T1000 (cell line): ENCODE results near the gene CTRL.
"Not testable (repeated sequence)": the region's sequence is repeated elsewhere in the genome, so short reads cannot be mapped to it uniquely, and the experiment has no call there.

Experiments
- DNase-seq: peaks from one replicate; lab custom pipeline; 2025; ENCODE audit warnings: mixed read lengths; lab: John Stamatoyannopoulos, UW

The CTRL gene

GRCh38 chr16:67924140-67924906, 7.3 kb downstream of the CTRL start:
- DNase-seq, result no peak

GRCh38 chr16:67923414-67924116, 8.1 kb downstream of the CTRL start:
- DNase-seq, result no peak

- DNase-seq, result no peak
These were observed 8.9 kb downstream of the CTRL start for GRCh38 chr16:67922740-67923139.

- no peak for DNase-seq
These were observed 9.4 kb downstream of the CTRL start for GRCh38 chr16:67922221-67922620.

- no peak for DNase-seq
These were observed 11.9 kb downstream of the CTRL start for GRCh38 chr16:67919622-67920221.

- DNase-seq, result peak; percentile 42
These were observed 13.8 kb downstream of the CTRL start for GRCh38 chr16:67917852-67918236.

GRCh38 chr16:67917140-67917851, 14.4 kb downstream of the CTRL start:
- no peak for DNase-seq

GRCh38 chr16:67915831-67916723, 15.6 kb downstream of the CTRL start:
- DNase-seq, result no peak

GRCh38 chr16:67915496-67915769, 16.2 kb downstream of the CTRL start:
- not testable (repeated sequence) for DNase-seq

- no peak for DNase-seq
These were observed 16.7 kb downstream of the CTRL start for GRCh38 chr16:67914758-67915495.

- no peak for DNase-seq
These were observed 21.5 kb downstream of the CTRL start for GRCh38 chr16:67910158-67910557.

GRCh38 chr16:67909056-67909742, 22.5 kb downstream of the CTRL start:
- DNase-seq, result no peak

- no peak for DNase-seq
These were observed 24.1 kb downstream of the CTRL start for GRCh38 chr16:67907397-67908180.

- no peak for DNase-seq
These were observed 28.8 kb downstream of the CTRL start for GRCh38 chr16:67902831-67903230.

GRCh38 chr16:67901734-67902133, 29.9 kb downstream of the CTRL start:
- DNase-seq, result no peak

- DNase-seq, result no peak
These were observed 34.4 kb downstream of the CTRL start for GRCh38 chr16:67897231-67897630.

- no peak for DNase-seq
These were observed 37.8 kb downstream of the CTRL start for GRCh38 chr16:67893743-67894399.

GRCh38 chr16:67892899-67893742, 38.5 kb downstream of the CTRL start, which contains the start of gene PSKH1:
Gene PSKH1, plus strand, starts transcription at chr16:67893254. Its CDS starts 15,496 bp downstream, at chr16:67908750.
- peak; percentile 80 for DNase-seq
